HepG2 (cell line): ENCODE data around the gene DHRS1. TPM values are rescaled to one million over a fixed set of nuclear protein-coding genes. Genes with fewer than 3 reads are reported as not detected.

ENCODE experiments used
- CCAR2 ChIP-seq: fragments of 200-400 bp; formaldehyde crosslinking; optimal IDR thresholded peaks from 2 replicates; pipeline ENCODE3; 2018; ENCODE audit warnings: low read depth, mild to moderate bottlenecking, low read length, moderate library complexity
- DNMT3B ChIP-seq: conservative IDR thresholded peaks from 2 replicates; pipeline ENCODE4 v1.6.1; 2016; ENCODE audit warnings: missing biosample characterization, control low read depth
- HINFP ChIP-seq: sonication (generic); formaldehyde crosslinking; IDR thresholded peaks from 2 replicates; pipeline ENCODE4 v1.4.0; 2020; ENCODE audit warnings: low read depth, mild to moderate bottlenecking, missing genetic modification reagents
- IKZF5 ChIP-seq: IDR thresholded peaks from 2 replicates; pipeline ENCODE4 v1.6.1; 2018; ENCODE audit warnings: missing genetic modification reagents, mild to moderate bottlenecking, missing compliant biosample characterization
- LRRFIP1 ChIP-seq: sonication (generic); formaldehyde crosslinking; conservative IDR thresholded peaks from 2 replicates; pipeline ENCODE4 v1.4.0; 2020; ENCODE audit warnings: missing genetic modification reagents
- MIER3 ChIP-seq: IDR thresholded peaks from 2 replicates; pipeline ENCODE4 v1.6.1; 2016; ENCODE audit warnings: missing compliant biosample characterization, borderline replicate concordance
- NCOR1 ChIP-seq: fragments of 200-600 bp; sonication (generic); IDR thresholded peaks from 2 replicates; pipeline ENCODE4 v1.7.0; 2017; ENCODE audit warnings: antibody characterized with exemption, low read length, borderline replicate concordance
- PHF20 ChIP-seq: sonication (generic); formaldehyde crosslinking; IDR thresholded peaks from 2 replicates; pipeline ENCODE4 v1.5.0; 2020; ENCODE audit warnings: mild to moderate bottlenecking, missing genetic modification reagents
- TEAD2 ChIP-seq: sonication (generic); formaldehyde crosslinking; IDR thresholded peaks from 2 replicates; pipeline ENCODE4 v1.9.0; 2021; ENCODE audit warnings: missing genetic modification reagents
- ZBTB44 ChIP-seq: sonication (generic); formaldehyde crosslinking; IDR thresholded peaks from 2 replicates; pipeline ENCODE4 v1.4.0; 2020; ENCODE audit warnings: missing genetic modification reagents
- ZBTB8A ChIP-seq: sonication (generic); formaldehyde crosslinking; IDR thresholded peaks from 2 replicates; pipeline ENCODE4 v1.4.0; 2020; ENCODE audit warnings: mild to moderate bottlenecking, low read depth, missing genetic modification reagents, borderline replicate concordance
- ZFP37 ChIP-seq: sonication (generic); formaldehyde crosslinking; IDR thresholded peaks from 2 replicates; pipeline ENCODE4 v1.4.0; 2020; ENCODE audit warnings: missing genetic modification reagents, borderline replicate concordance
- ZNF143 ChIP-seq: sonication (generic); formaldehyde crosslinking; IDR thresholded peaks from 2 replicates; pipeline ENCODE4 v1.4.0; 2020; ENCODE audit warnings: missing genetic modification reagents
- ZNF331 ChIP-seq: sonication (generic); formaldehyde crosslinking; IDR thresholded peaks from 2 replicates; pipeline ENCODE4 v1.4.0; 2020; ENCODE audit warnings: missing genetic modification reagents
- ZNF580 ChIP-seq: IDR thresholded peaks from 2 replicates; pipeline ENCODE4 v1.6.1; 2016; ENCODE audit warnings: low read depth, borderline replicate concordance
- polyA plus RNA-seq, 8 experiments: library from polyadenylated mRNA; depleted of rRNA in 3 of 8; stranded (reverse) in 7 of 8; unstranded in 1 of 8; fragments of >200 nt; fragmentation: Illumina TruSeq in 4 of 8; extraction: Trizol in 4 of 8; gene quantifications; 2 replicates each; pipeline versions ENCODE4 v1.2.1 to v1.2.3, GENCODE V29; 2011 to 2016; ENCODE audit warnings: low read depth in 4 of 8, missing spikeins in 1 of 8, mixed read lengths in 1 of 8; ENCODE audit not compliant: insufficient read depth in 1 of 8
- total RNA-seq, 5 experiments: library from RNA; depleted of rRNA; stranded (reverse); fragments of >200 nt; fragmentation: Illumina TruSeq; extraction: Trizol; gene quantifications; 2 replicates each; pipeline ENCODE4 v1.2.3, GENCODE V29; 2016; ENCODE audit warnings: low read depth in 1 of 5
- TF ChIP-seq, protein P1 (sequence below): sonication (generic); formaldehyde crosslinking; IDR thresholded peaks from 2 replicates; pipeline ENCODE4 v1.4.0; 2020; ENCODE audit warnings: missing genetic modification reagents, borderline replicate concordance
- TF ChIP-seq, protein P2 (sequence below): sonication (generic); formaldehyde crosslinking; IDR thresholded peaks from 2 replicates; pipeline ENCODE4 v1.4.0; 2020; ENCODE audit warnings: mild to moderate bottlenecking, missing genetic modification reagents

Gene DHRS1
- total and polyA plus RNA-seq, 2 of the 13 experiments (the other 11 are each of a cell fraction or from before 2014, with no cell fraction given), result 49.8 to 60.8 TPM

GRCh38 chr14:24271134-24271833 is 28.3 kb downstream of the DHRS1 start, which contains the start of gene RABGGTA (continued):
- TF ChIP-seq, protein P1, sequence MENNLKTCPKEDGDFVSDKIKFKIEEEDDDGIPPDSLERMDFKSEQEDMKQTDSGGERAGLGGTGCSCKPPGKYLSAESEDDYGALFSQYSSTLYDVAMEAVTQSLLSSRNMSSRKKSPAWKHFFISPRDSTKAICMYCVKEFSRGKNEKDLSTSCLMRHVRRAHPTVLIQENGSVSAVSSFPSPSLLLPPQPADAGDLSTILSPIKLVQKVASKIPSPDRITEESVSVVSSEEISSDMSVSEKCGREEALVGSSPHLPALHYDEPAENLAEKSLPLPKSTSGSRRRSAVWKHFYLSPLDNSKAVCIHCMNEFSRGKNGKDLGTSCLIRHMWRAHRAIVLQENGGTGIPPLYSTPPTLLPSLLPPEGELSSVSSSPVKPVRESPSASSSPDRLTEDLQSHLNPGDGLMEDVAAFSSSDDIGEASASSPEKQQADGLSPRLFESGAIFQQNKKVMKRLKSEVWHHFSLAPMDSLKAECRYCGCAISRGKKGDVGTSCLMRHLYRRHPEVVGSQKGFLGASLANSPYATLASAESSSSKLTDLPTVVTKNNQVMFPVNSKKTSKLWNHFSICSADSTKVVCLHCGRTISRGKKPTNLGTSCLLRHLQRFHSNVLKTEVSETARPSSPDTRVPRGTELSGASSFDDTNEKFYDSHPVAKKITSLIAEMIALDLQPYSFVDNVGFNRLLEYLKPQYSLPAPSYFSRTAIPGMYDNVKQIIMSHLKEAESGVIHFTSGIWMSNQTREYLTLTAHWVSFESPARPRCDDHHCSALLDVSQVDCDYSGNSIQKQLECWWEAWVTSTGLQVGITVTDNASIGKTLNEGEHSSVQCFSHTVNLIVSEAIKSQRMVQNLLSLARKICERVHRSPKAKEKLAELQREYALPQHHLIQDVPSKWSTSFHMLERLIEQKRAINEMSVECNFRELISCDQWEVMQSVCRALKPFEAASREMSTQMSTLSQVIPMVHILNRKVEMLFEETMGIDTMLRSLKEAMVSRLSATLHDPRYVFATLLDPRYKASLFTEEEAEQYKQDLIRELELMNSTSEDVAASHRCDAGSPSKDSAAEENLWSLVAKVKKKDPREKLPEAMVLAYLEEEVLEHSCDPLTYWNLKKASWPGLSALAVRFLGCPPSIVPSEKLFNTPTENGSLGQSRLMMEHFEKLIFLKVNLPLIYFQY (CRISPR knock-in tag), result peak; percentile 98
- TF ChIP-seq TEAD2 (peak; percentile 96), CCAR2 (peak; percentile 93), ZNF331 (CRISPR knock-in tag) (peak; percentile 98), LRRFIP1 (CRISPR knock-in tag) (no peak), ZNF580 (peak; percentile 100), DNMT3B (CRISPR knock-in tag) (peak; percentile 96), NCOR1 (peak; percentile 62; the same call in 1 of the 2 replicates), ZNF143 (CRISPR knock-in tag) (peak; percentile 79), IKZF5 (CRISPR knock-in tag) (peak; percentile 100), PHF20 (CRISPR knock-in tag) (peak; percentile 99), ZBTB44 (CRISPR knock-in tag) (peak; percentile 87), ZFP37 (CRISPR knock-in tag) (peak; percentile 97), ZBTB8A (CRISPR knock-in tag) (peak; percentile 79), HINFP (CRISPR knock-in tag) (peak; percentile 92), MIER3 (CRISPR knock-in tag) (peak; percentile 98)
- TF ChIP-seq, protein P2, sequence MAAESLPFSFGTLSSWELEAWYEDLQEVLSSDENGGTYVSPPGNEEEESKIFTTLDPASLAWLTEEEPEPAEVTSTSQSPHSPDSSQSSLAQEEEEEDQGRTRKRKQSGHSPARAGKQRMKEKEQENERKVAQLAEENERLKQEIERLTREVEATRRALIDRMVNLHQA (CRISPR knock-in tag), result peak; percentile 69; the same call in 1 of the 2 replicates
